Measurements from ENCODE around the gene BMPR1B. TPM values are rescaled to one million over a fixed set of nuclear protein-coding genes. Genes with fewer than 3 reads are reported as not detected.

Gene BMPR1B
- total RNA-seq, 2 donors from 2014 or later: 12.9 to 19.5 TPM

- H3K4me1 ChIP-seq (ENCODE audit: control insufficient read depth in 1 of 2, low read depth in 2 of 2): no peaks in the 10 kb centered on the region
- TF ChIP-seq CTCF (IDR thresholded peaks at IDR 0.05): no peak
- H3K27me3 ChIP-seq (replicated peaks; ENCODE audit: insufficient read depth): no peaks in the 10 kb centered on the region
- ATAC-seq (ENCODE audit: insufficient number of reproducible peaks, low FRiP score, low read depth): no peak
- no peak overlapping the region for H3K27ac ChIP-seq
- no peak for DNase-seq (ENCODE audit: low spot score)
- no peaks in the 10 kb centered on the region for H3K36me3 ChIP-seq
- no peaks in the 10 kb centered on the region for H3K9me3 ChIP-seq
- H3K4me3 ChIP-seq: no peak overlapping the region
Observed at GRCh38 chr4:95198961-95199360, 441.2 kb downstream of the BMPR1B start.

- H3K27ac ChIP-seq: no peak overlapping the region
- ATAC-seq (ENCODE audit: insufficient number of reproducible peaks, low FRiP score, low read depth) (no peak), DNase-seq (ENCODE audit: low spot score) (no peak)
Observed at GRCh38 chr4:95204267-95204844, 446.6 kb downstream of the BMPR1B start.

GRCh38 chr4:95204873-95205272, 447.1 kb downstream of the BMPR1B start:
- ATAC-seq (ENCODE audit: insufficient number of reproducible peaks, low FRiP score, low read depth) (no peak), DNase-seq (ENCODE audit: low spot score) (no peak)
- H3K27me3 ChIP-seq (replicated peaks; ENCODE audit: insufficient read depth): no peaks in the 10 kb centered on the region
- TF ChIP-seq CTCF (IDR thresholded peaks at IDR 0.05): no peak
- H3K4me3 ChIP-seq: no peak overlapping the region
- H3K4me1 ChIP-seq (ENCODE audit: control insufficient read depth in 1 of 2, low read depth in 2 of 2): no peaks in the 10 kb centered on the region
- no peak overlapping the region for H3K27ac ChIP-seq
- no peaks in the 10 kb centered on the region for H3K36me3 ChIP-seq
- H3K9me3 ChIP-seq: no peaks in the 10 kb centered on the region

More at GRCh38 chr4:95204267-95204844, 446.6 kb downstream of the BMPR1B start:
- no peaks in the 10 kb centered on the region for H3K9me3 ChIP-seq
- H3K4me3 ChIP-seq: no peak overlapping the region
- H3K4me1 ChIP-seq (ENCODE audit: control insufficient read depth in 1 of 2, low read depth in 2 of 2): no peaks in the 10 kb centered on the region
- H3K36me3 ChIP-seq: no peaks in the 10 kb centered on the region
- H3K27me3 ChIP-seq (replicated peaks; ENCODE audit: insufficient read depth): no peaks in the 10 kb centered on the region
- TF ChIP-seq CTCF (IDR thresholded peaks at IDR 0.05): no peak
